Gastrocnemius medialis (tissue), 4 donors: ENCODE results near the gene LHFPL6.

ENCODE experiments used
- CTCF ChIP-seq, 5 experiments: fragments of 450-650 bp in 3 of 5; fragments of 200-600 bp in 2 of 5; sonication (generic) in 2 of 5; IDR thresholded peaks in 4 of 5; conservative IDR thresholded peaks in 1 of 5; 1 replicate in 4 of 5; 2 replicates in 1 of 5; pipeline ENCODE4 v1.5.1; 2016 to 2019; ENCODE audit warnings: antibody characterized with exemption in 5 of 5, mild to moderate bottlenecking in 3 of 5, moderate library complexity in 3 of 5
- POLR2A ChIP-seq, 2 donors: fragments of 450-650 bp; IDR thresholded peaks; one replicate each; pipeline ENCODE4 v1.6.1; 2017; ENCODE audit warnings: antibody characterized with exemption in 2 of 2, mild to moderate bottlenecking in 2 of 2, moderate library complexity in 2 of 2

- TF ChIP-seq POLR2A (IDR thresholded peaks at IDR 0.05): no peak
- TF ChIP-seq CTCF (IDR thresholded peaks at IDR 0.05 in 4 of 5, conservative IDR thresholded peaks at IDR 0.05 in 1 of 5): no peak
These were observed 184.6 kb downstream of the LHFPL6 start for GRCh38 chr13:39418424-39418823.
